Hippocampal formation (tissue), 2 donors: Measurements from ENCODE around the gene LDB1.

Experiments
- DNase-seq, 2 donors: peaks; one replicate each; lab custom pipeline; 2025; lab: John Stamatoyannopoulos, UW

LDB1 gene

GRCh38 chr10:102064503-102064867, 55.7 kb downstream of the LDB1 start:
- no peak for DNase-seq

DNA sequence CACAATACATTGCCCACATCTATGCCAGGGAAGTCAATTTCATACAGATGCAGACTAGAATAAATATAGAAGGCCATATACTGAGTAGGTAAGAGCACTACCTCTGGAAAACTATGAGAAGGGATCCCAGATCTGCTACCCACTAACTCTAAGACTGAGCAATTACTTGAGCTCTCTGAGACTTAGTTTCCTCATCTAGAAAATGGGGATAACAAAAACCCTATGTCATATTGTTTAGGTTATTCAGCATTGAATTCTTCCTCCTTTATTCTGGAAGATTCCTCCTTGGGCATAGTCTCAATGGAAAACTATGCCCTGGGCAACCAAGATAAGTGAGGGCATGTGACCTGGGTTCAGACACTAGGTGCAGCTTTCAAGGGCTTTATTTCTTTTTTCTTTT, 60.2 kb downstream of the LDB1 start:
- no peak for DNase-seq
